Tibial nerve (tissue), 4 donors: ENCODE data around the gene BACH1.

Experiments used
- EP300 ChIP-seq, 2 donors: sonication (generic); formaldehyde crosslinking; IDR thresholded peaks; one replicate each; pipeline ENCODE4 v1.6.1; 2017; ENCODE audit warnings: antibody characterized with exemption in 2 of 2, mild to moderate bottlenecking in 1 of 2
- TF ChIP-seq, protein P1 (sequence below), 5 experiments: fragments of 200-600 bp in 3 of 5; fragments of 450-650 bp in 2 of 5; sonication (generic) in 3 of 5; IDR thresholded peaks; one replicate each; pipeline ENCODE4 v1.5.1; 2016 to 2019; ENCODE audit warnings: antibody characterized with exemption in 5 of 5, mild to moderate bottlenecking in 3 of 5, moderate library complexity in 2 of 5

DNA sequence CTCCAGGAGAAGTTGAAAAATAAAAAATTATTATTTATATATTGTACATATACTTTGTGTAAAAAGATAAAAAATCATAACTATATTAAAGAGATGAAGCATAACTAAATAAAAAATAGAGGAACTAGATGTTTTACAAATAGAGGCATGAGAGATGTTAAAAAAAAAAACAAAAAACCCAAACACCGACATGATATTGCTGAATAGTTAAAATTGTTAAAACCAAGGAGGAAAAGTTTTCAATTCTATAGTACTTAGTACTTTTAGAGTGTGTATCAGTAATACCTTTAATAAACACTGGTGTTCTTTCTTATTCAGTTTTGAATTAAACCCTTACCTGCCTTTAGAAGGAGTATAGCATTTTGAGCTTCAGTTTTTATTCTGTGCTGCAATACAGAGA lies 32.1 kb downstream of the BACH1 start:
- TF ChIP-seq, protein P1, sequence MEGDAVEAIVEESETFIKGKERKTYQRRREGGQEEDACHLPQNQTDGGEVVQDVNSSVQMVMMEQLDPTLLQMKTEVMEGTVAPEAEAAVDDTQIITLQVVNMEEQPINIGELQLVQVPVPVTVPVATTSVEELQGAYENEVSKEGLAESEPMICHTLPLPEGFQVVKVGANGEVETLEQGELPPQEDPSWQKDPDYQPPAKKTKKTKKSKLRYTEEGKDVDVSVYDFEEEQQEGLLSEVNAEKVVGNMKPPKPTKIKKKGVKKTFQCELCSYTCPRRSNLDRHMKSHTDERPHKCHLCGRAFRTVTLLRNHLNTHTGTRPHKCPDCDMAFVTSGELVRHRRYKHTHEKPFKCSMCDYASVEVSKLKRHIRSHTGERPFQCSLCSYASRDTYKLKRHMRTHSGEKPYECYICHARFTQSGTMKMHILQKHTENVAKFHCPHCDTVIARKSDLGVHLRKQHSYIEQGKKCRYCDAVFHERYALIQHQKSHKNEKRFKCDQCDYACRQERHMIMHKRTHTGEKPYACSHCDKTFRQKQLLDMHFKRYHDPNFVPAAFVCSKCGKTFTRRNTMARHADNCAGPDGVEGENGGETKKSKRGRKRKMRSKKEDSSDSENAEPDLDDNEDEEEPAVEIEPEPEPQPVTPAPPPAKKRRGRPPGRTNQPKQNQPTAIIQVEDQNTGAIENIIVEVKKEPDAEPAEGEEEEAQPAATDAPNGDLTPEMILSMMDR (IDR thresholded peaks at IDR 0.05): no peak
- TF ChIP-seq EP300 (IDR thresholded peaks at IDR 0.05): no peak
